Amniotic stem cell (primary cell): ENCODE data around the gene ACTC1.

Source experiments
- DNase-seq: peaks from one replicate; lab custom pipeline; 2025; lab: John Stamatoyannopoulos, UW

ACTC1 gene

GRCh38 chr15:34799149-34800101 lies 4.1 kb upstream of the ACTC1 start:
- no peak for DNase-seq

- DNase-seq, result no peak
Observed at GRCh38 chr15:34796847-34797435, 1.6 kb upstream of the ACTC1 start.

DNA sequence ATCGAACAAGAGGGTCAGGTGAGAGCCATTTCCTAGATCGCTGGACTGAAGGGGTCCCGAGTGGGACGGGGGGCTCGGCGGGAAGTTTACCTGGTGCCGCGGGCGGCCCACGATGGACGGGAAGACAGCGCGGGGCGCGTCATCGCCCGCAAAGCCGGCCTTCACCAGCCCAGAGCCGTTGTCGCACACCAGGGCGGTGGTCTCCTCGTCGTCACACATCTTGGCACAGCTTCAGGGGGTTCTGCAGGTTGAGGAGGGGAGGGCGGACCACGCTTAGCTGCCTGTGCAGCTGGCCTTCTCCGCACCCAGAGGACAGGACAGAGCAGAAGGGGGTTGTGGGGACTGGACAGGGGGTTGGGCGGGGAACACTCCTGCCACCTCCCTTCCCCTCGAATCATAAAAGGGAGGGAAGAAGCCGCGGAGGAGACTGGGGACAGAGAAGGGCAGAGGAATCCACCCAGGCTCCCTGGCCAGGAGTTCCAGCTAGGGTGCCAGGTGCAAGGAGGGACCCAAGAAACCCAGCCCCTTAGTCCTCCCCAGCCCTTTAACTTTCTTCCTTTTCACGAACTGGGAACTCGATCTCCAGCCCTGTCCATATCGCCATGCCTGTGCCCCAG lies 651 bp downstream of the ACTC1 start:
- no peak for DNase-seq

DNA sequence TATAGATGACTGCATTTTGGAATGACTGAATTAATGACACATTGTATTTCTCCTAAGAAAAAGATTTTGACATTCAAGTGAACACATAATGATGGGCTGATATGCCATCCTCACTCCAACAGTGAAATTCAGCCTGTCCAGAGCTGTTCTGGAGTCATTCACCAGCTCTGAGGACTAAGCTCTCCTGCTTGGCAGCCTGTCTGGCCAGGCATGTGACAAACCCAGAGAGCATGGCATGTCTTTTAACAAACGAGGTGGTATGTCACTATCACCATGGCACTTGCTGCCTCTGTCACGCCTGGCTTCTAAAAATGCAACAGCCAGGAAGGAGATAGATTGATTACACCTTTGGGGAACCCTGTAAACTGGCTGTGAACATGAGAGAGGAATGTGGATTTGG lies 1.4 kb downstream of the ACTC1 start:
- DNase-seq, result no peak

DNA sequence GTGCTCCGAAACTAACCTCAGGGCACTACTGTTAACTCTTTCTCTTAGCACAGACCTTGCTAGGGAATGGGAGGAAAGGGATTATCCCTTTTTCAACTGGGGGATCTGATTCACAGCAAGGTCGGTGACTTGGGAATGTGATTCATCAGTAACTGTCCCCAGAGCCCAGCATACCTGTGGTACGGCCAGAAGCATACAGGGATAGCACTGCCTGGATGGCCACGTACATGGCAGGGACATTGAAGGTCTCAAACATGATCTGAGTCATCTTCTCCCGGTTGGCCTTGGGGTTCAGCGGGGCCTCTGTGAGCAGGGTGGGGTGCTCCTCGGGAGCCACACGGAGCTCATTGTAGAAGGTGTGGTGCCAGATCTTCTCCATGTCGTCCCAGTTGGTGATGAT lies 2.3 kb downstream of the ACTC1 start:
- DNase-seq, result no peak

DNA sequence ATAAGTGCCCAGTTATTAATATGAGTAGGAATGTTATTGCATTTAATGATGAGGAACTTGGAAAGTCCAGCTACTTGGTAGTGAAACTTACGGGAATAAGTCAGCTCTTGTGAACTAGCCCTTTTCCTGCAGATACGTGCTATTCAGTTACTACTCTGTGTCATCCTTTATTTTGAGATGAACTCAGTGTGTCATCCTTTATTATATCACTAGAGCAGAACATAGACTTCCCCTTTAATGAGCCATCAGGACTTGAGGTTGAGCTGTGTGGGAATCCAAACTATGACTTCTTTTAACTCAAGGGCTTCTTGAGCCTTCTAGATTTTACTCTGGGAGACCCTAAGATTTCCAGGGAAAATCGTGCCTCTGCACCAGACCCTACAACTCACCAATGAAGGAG lies 3.6 kb downstream of the ACTC1 start:
- DNase-seq, result no peak

GRCh38 chr15:34790121-34790520 lies 5.2 kb downstream of the ACTC1 start:
- no peak for DNase-seq

GRCh38 chr15:34789326-34789725 lies 6.0 kb downstream of the ACTC1 start:
- DNase-seq, result no peak

GRCh38 chr15:34786206-34786605 lies 9.1 kb downstream of the ACTC1 start:
- no peak for DNase-seq

GRCh38 chr15:34783991-34784390 lies 11.4 kb downstream of the ACTC1 start:
- no peak for DNase-seq

DNA sequence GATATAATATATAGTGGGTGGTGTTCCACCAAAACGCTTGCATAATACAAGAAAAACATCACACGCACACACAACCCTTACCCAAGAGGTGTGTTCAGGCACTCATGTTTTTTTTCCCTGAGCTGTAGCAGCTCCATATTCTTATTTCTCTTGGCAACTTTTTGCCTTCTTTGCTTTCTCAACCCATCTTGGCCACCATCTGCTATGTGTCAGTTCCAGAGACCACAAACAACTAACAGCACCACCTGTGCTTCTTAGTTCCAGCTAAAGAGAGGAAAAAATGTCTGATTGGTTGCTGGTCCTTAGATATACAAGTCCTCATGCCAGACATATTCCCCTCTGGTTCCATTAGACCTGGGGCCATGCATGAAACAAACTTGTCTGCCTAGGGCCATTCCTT lies 11.9 kb downstream of the ACTC1 start:
- no peak for DNase-seq

GRCh38 chr15:34782901-34783300 lies 12.4 kb downstream of the ACTC1 start:
- no peak for DNase-seq

DNA sequence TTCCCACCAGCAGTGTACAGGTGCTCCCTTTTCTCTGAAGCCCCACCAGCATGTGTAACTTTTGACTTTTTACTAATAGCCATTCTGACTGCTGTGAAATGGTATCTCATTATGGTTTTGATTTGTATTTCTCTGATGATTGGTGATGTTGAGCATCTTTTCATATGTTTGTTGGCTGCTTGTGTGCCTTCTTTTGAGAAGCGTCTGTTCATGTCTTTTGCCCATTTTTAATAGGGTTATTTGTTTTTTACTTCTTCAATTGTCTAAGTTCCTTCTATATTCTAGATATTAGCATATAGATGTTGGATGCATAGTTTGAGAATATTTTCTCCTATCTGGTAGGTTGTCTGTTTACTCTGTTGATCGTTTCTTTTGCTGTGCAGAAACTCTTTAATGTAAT lies 14.6 kb downstream of the ACTC1 start:
- no peak for DNase-seq

GRCh38 chr15:34776606-34777105 lies 18.7 kb downstream of the ACTC1 start:
- DNase-seq, result no peak

GRCh38 chr15:34773917-34774316 lies 21.4 kb downstream of the ACTC1 start:
- no peak for DNase-seq

GRCh38 chr15:34773013-34773412 lies 22.3 kb downstream of the ACTC1 start:
- no peak for DNase-seq

DNA sequence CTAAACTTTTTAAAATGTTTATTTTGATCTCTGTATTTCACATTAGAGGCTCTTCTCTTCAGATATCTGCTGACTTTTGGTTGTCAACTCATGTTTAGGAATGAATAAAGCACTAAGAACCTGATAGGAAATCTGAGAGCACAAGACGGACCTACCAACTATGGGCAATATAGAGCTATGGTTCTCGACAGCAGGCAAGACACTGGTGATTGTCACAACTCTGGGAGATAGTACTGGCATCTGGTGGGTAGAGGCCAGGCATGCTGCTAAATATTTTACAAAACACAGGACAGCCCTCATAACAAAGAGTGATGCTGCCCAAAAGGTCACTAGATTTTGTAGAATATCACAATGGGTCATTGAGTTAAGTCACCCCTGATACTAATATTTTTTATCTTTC lies 23.0 kb downstream of the ACTC1 start:
- no peak for DNase-seq

DNA sequence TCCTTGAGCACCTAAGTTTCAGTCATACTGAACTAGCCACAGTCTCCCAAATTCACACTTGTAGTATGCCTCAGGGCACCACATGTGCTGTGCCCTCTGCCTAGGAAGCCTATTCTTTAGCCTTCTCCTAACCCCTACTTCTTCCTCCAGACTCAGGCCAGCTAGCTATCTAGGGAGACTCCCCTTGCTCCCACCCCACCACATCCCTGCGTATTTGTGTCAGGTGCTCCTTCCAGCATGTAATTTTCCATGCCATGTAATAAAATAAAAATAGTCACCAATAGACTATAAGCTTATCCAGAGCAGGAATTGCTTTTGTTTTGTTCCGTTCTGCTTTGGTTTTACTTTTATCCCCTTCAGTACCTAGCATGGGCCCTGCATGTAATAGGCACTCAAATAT lies 25.6 kb downstream of the ACTC1 start:
- DNase-seq, result no peak

DNA sequence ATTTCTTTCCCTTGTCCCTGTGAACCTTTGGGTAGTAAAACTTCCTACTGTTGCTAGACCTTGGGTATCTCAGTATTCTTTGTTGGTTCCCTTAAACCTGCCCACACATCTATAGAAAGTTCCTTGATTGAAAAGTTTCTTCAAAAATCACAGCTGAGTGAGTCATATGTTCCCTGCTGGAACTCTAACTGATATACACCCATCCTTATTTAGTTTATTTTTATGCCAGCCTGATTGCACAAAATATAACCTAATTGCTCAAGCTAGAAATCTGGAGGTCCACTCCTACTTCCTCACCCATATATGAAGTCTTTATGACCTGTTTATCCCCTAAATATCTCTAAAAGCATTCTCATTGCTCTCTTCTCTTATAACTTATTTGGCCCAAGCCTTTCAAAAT lies 26.8 kb downstream of the ACTC1 start:
- no peak for DNase-seq

- DNase-seq, result no peak
Observed at GRCh38 chr15:34765741-34766140, 29.6 kb downstream of the ACTC1 start.

GRCh38 chr15:34760909-34761308 lies 34.4 kb downstream of the ACTC1 start:
- no peak for DNase-seq

GRCh38 chr15:34759992-34760391 lies 35.4 kb downstream of the ACTC1 start:
- no peak for DNase-seq

GRCh38 chr15:34759347-34759746 lies 36.0 kb downstream of the ACTC1 start:
- no peak for DNase-seq
